ENCODE measurements around the gene SYCN.

DNA sequence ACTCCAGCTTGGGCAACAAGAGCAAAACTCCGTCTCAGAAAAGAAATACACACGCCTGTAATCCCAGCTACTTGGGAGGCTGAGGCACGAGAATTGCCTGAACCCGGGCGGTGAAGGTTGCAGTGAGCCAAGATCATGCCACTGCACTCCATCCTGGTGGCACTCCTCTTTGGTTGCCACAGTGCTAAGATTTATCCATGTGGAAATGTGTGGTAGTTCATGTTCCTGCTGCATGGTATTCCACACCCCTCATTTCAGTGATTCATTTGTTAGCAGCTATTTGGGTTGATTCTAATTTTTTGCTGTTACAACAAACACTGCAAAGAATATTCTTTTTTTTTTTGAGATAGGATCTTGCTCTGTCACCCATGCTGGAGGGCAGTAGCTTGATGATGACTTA is 28.6 kb upstream of the SYCN start:
- TF ChIP-seq, protein P1, sequence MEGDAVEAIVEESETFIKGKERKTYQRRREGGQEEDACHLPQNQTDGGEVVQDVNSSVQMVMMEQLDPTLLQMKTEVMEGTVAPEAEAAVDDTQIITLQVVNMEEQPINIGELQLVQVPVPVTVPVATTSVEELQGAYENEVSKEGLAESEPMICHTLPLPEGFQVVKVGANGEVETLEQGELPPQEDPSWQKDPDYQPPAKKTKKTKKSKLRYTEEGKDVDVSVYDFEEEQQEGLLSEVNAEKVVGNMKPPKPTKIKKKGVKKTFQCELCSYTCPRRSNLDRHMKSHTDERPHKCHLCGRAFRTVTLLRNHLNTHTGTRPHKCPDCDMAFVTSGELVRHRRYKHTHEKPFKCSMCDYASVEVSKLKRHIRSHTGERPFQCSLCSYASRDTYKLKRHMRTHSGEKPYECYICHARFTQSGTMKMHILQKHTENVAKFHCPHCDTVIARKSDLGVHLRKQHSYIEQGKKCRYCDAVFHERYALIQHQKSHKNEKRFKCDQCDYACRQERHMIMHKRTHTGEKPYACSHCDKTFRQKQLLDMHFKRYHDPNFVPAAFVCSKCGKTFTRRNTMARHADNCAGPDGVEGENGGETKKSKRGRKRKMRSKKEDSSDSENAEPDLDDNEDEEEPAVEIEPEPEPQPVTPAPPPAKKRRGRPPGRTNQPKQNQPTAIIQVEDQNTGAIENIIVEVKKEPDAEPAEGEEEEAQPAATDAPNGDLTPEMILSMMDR (IDR thresholded peaks at IDR 0.05): no peak
- no peak for TF ChIP-seq POLR2A (IDR thresholded peaks at IDR 0.05)

All from tibial nerve (tissue), 3 donors.